ENCODE data around the gene CHRNG. TPM values are rescaled to one million over a fixed set of nuclear protein-coding genes. Genes with fewer than 3 reads are reported as not detected.
"Not testable (repeated sequence)": the region's sequence is repeated elsewhere in the genome, so short reads cannot be mapped to it uniquely, and the experiment has no call there.

CHRNG gene
- total RNA-seq, 1 donor from 2014 or later, result not detected

- no peaks in the 10 kb centered on the region for H3K9me3 Mint-ChIP-seq
- intact Hi-C loops (cut with micrococcal nuclease), result no loop called here
- peaks cover under 1% of the 10 kb centered on the region for H3K4me1 Mint-ChIP-seq
- no peak for ATAC-seq (ENCODE audit: low read depth)
- no peaks in the 10 kb centered on the region for H3K27me3 Mint-ChIP-seq
- POLR2A ChIA-PET, result no interaction called here
- CTCF ChIA-PET, result interaction anchor here (0.9 kb wide), 1 partner anchor 45 kb away, joined by 3 read pairs; no protein-coding TSS in a partner anchor
- DNase-seq, result no peak
- no peak for TF ChIP-seq CTCF (IDR thresholded peaks at IDR 0.05)
- no peak overlapping the region for H3K27ac Mint-ChIP-seq
- no peak overlapping the region for H3K4me3 Mint-ChIP-seq
- peaks cover 96% of the 10 kb centered on the region for H3K36me3 Mint-ChIP-seq (ENCODE audit: low read depth)
Measured at GRCh38 chr2:232568161-232568560, 28.7 kb downstream of the CHRNG start.

GRCh38 chr2:232569541-232569940 is 30.0 kb downstream of the CHRNG start:
- Mint-ChIP-seq H3K36me3 (ENCODE audit: low read depth) (peaks cover 98% of the 10 kb centered on the region), H3K27ac (no peak overlapping the region), H3K9me3 (no peaks in the 10 kb centered on the region), H3K27me3 (no peaks in the 10 kb centered on the region), H3K4me3 (no peak overlapping the region), H3K4me1 (no peaks in the 10 kb centered on the region)
- no peak for TF ChIP-seq CTCF (IDR thresholded peaks at IDR 0.05)
- POLR2A ChIA-PET, result no interaction called here
- intact Hi-C loops (cut with micrococcal nuclease), result no loop called here
- CTCF ChIA-PET, result no interaction called here
- DNase-seq (no peak), ATAC-seq (ENCODE audit: low read depth) (no peak)

- intact Hi-C loops (cut with micrococcal nuclease); CTCF ChIA-PET; ATAC-seq (ENCODE audit: low read depth); DNase-seq; H3K9me3 Mint-ChIP-seq; H3K4me1 Mint-ChIP-seq; H3K27me3 Mint-ChIP-seq; H3K4me3 Mint-ChIP-seq; H3K27ac Mint-ChIP-seq; POLR2A ChIA-PET: not testable (repeated sequence)
- peaks cover 98% of the 10 kb centered on the region for H3K36me3 Mint-ChIP-seq (ENCODE audit: low read depth)
Measured at GRCh38 chr2:232570481-232570880, 31.0 kb downstream of the CHRNG start.

- ChIA-PET POLR2A (no interaction called here), CTCF (no interaction called here)
- DNase-seq (no peak), ATAC-seq (ENCODE audit: low read depth) (no peak)
- no peaks in the 10 kb centered on the region for H3K27me3 Mint-ChIP-seq
- peaks cover 94% of the 10 kb centered on the region for H3K36me3 Mint-ChIP-seq (ENCODE audit: low read depth)
- TF ChIP-seq CTCF (IDR thresholded peaks at IDR 0.05), result no peak
- H3K4me3 Mint-ChIP-seq, result no peak overlapping the region
- intact Hi-C loops (cut with micrococcal nuclease), result no loop called here
- no peaks in the 10 kb centered on the region for H3K9me3 Mint-ChIP-seq
- H3K4me1 Mint-ChIP-seq, result no peaks in the 10 kb centered on the region
- no peak overlapping the region for H3K27ac Mint-ChIP-seq
Measured at GRCh38 chr2:232571026-232571474, 31.6 kb downstream of the CHRNG start.

GRCh38 chr2:232573042-232573441 is 33.5 kb downstream of the CHRNG start:
- ATAC-seq (ENCODE audit: low read depth) (no peak), DNase-seq (no peak)
- intact Hi-C loops (cut with micrococcal nuclease), result no loop called here
- ChIA-PET POLR2A (no interaction called here), CTCF (no interaction called here)
- no peaks in the 10 kb centered on the region for H3K27me3 Mint-ChIP-seq
- peaks cover 92% of the 10 kb centered on the region for H3K36me3 Mint-ChIP-seq (ENCODE audit: low read depth)
- no peaks in the 10 kb centered on the region for H3K4me1 Mint-ChIP-seq
- no peak overlapping the region for H3K27ac Mint-ChIP-seq
- H3K4me3 Mint-ChIP-seq, result no peak overlapping the region
- no peak for TF ChIP-seq CTCF (IDR thresholded peaks at IDR 0.05)
- H3K9me3 Mint-ChIP-seq, result no peaks in the 10 kb centered on the region

- Mint-ChIP-seq H3K27me3 (no peaks in the 10 kb centered on the region), H3K36me3 (ENCODE audit: low read depth) (peaks cover 88% of the 10 kb centered on the region), H3K9me3 (no peaks in the 10 kb centered on the region), H3K4me3 (no peak overlapping the region), H3K27ac (no peak overlapping the region), H3K4me1 (no peaks in the 10 kb centered on the region)
- ChIA-PET POLR2A (no interaction called here), CTCF (no interaction called here)
- intact Hi-C loops (cut with micrococcal nuclease), result no loop called here
- ATAC-seq (ENCODE audit: low read depth) (no peak), DNase-seq (no peak)
- no peak for TF ChIP-seq CTCF (IDR thresholded peaks at IDR 0.05)
Measured at GRCh38 chr2:232573771-232574435, 34.4 kb downstream of the CHRNG start.
